GM21528 (cell line): ENCODE measurements around the gene ZC3H12D.
A peak's percentile ranks its signal among the peaks of the same experiment; 100 is the strongest.
"Not testable (repeated sequence)": the region's sequence is repeated elsewhere in the genome, so short reads cannot be mapped to it uniquely, and the experiment has no call there.

Experiments
- ATAC-seq: cut with Tn5 transposase; IDR thresholded peaks from one replicate; pipeline ENCODE4 v1.9.1; 2021; ENCODE audit warnings: mild to moderate bottlenecking, moderate library complexity; ENCODE audit not compliant: unreplicated experiment, low FRiP score

Gene ZC3H12D

GRCh38 chr6:149487316-149487715 lies 2.5 kb upstream of the ZC3H12D start:
- no peak for ATAC-seq

DNA sequence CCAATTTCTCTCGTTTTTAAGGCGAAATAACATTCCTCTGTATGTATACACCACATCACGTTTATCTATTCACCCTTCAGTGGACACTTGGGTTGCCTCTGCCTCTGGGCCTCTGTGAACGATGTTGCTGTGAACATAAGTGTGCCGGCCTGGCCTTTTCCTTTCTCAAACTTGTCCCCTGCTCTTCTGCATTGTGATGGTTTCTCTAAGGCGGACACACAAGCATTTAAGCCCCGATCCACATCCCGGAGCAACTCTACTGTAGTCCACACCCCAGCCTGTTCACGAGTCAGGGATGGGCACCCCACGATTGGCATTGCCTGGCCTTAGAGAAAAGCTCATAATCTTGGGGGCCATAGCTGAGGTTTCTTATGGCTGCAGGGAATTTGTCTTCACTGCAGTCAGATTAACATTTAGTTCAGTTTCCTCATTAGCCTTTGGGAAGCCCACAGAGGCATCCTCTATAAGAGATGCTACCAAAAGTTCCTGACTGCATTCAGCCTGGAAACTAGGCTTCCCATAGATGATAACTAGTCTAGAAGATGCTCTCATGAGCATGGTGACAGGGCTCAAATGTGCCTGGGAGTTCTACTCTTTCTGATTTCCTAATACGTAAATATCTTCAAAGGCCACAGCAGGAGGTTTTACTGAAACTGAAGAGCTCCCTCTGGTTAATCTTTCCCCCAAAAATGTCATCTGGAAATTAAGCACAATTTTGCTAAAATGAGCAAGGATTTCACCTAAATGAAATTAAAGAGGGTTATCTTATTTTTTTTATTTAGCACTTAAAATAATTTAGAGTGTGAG lies 762 bp downstream of the ZC3H12D start:
- ATAC-seq, result no peak

- no peak for ATAC-seq
Measured at GRCh38 chr6:149483334-149483725, 1.5 kb downstream of the ZC3H12D start.

DNA sequence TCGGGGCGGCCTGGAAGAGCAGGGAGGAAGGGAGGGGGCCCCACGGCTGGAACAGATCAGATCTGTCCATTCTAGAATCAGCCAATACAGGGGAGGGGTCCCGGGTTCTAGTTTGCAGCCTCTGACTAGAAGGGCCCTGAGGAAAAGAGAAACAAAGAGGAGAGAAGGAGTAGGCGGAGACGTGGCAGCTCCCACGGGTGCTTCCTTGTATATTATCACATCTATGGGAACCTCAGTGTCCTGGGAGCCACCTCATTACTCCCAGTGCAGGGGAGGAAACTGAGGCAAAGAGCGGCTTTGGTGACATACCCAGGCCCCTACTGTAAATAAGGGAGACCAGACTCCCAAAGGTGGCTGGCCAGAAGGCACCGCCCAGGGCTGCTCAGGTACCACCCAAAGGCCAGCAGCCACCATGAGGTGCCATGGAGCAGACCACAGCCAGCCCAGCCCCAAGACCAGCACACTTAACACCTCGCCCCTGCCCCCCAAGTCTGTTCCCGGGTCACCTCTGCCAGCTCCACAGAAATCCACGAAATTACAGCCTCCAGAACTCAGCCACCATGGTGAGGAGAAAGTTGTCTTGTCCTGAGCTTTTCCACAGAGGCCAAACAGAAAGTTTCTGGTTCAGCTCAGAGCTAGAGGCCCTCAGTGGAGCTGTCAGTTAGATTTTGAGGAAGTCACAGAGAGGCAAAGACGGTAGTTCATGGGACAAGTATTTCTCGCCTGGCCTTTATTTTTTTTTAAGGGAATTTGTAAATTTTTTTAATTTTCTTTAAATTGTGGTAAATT lies 2.1 kb downstream of the ZC3H12D start:
- ATAC-seq, result no peak

GRCh38 chr6:149480502-149481280 lies 4.1 kb downstream of the ZC3H12D start:
- ATAC-seq, result no peak

DNA sequence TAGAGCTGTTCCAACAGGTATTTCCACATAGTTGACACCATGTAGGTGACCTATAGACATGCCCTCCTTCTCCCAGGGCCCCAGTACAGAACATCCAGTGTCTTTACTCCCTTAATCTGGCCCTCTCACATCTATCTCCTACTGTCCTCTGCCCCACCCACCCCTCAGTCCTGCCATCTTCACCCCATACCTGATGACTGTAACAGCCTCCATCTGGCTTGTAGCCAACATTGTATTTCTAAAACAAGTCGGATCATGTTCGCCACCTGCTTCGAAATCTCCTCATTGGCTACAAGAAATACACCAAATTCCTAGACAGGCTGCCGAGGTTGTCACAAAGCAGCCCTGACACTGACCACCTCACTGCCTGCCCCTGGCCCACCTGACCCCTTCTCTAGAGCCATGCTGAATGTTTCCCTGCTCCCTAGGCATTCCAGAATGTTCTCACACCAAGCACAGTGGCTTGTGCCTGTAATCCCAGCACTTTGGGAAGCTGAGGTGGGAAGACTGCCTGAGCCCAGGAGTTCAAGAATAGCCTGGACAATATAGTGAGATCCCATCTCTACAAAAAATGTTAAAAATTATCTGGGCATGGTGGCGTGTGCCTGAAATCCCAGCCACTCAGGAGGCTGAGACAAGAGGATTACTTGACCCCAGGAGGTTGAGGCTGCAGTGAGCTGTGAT lies 6.0 kb downstream of the ZC3H12D start:
- ATAC-seq, result no peak

GRCh38 chr6:149477544-149477943 lies 7.3 kb downstream of the ZC3H12D start:
- ATAC-seq, result no peak

GRCh38 chr6:149476789-149477455 lies 7.9 kb downstream of the ZC3H12D start:
- ATAC-seq, result no peak

GRCh38 chr6:149474108-149474935 lies 10.5 kb downstream of the ZC3H12D start:
- ATAC-seq, result no peak

- no peak for ATAC-seq
Measured at GRCh38 chr6:149473080-149474052, 11.4 kb downstream of the ZC3H12D start.

DNA sequence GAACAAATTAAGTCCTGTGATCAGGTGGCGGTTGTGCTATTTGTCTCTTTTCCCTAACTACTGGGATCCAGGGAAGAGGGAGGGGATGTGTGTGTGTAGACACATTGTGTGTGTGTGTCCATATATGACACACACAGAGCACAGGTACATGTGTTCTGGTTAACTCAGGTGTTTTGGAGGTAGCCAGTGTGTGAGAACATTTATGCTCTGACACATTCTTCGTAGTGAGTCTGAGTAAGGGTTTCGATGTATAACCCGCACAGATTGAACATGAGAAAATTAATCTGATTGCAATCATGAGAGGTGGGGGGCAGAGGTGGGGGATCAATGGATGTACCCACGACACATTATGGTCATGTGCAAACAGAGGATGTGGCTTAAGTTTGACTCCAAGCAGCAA lies 12.6 kb downstream of the ZC3H12D start:
- no peak for ATAC-seq

DNA sequence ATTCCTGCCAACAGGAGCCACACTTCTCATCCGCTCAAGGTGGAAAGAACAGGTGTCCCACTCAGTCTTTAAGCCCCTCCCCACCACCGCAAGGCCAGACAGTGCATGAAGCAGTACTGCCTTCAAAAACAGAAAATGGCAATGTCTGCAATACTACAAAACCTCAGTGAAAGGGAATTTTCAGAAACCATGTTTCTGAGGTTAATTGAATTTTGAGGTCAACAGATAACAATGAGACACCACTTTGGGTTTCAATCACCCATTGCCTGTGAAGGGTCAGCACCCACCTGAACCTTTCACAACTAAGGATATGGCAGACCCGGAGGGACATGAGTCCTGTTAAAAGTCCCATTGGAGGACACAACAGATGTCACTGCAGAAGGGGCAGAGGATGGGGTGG lies 13.0 kb downstream of the ZC3H12D start:
- ATAC-seq, result peak; percentile 30

- no peak for ATAC-seq
Measured at GRCh38 chr6:149470948-149471347, 13.9 kb downstream of the ZC3H12D start.

- peak; percentile 10 for ATAC-seq
Measured at GRCh38 chr6:149468179-149468578, 16.6 kb downstream of the ZC3H12D start.

DNA sequence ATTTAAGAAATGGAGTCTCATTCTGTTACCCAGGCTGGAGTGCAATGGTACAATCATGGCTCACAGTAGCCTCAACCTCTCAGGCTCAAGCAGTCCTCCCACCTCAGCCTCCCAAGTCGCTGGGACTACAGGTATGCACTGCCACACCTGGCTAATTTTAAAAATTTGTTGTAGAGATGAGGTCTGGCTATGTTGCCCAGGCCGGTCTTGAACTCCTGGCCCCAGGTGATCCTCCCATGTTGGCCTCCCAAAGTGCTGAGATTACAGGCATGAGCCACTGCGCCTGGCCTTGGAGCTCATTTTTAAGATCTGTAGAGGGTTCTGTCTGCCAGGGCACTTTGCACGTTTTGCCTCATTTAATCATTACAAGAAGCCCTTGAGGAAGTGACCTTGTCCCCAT lies 17.5 kb downstream of the ZC3H12D start:
- ATAC-seq, result no peak

DNA sequence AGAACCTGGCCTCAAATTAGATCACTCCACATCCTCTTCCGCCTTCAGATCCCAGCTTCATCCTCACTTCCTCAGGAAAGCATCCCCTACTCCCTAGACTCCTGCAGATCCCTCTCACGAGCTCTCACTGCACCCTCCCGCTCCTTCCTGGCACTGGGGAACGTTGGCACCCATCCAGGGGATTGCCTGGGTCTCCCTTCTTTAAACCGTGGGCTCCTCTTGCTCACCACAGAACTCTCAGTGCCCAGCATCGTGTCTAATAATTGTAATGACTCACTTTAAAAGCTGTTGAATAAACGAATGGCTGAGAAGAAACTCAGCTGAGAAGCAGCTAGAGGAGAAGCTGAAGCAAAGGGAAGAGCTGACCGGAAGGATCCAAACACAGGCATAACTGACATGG lies 20.4 kb downstream of the ZC3H12D start:
- no peak for ATAC-seq

- ATAC-seq, result no peak
Measured at GRCh38 chr6:149463781-149464180, 21.0 kb downstream of the ZC3H12D start.

GRCh38 chr6:149462712-149463111 lies 22.1 kb downstream of the ZC3H12D start:
- not testable (repeated sequence) for ATAC-seq
